Nasal cavity respiratory epithelium epithelial cell of viscerocranial mucosa (primary cell): ENCODE measurements around the gene NXPE4. TPM values are rescaled to one million over a fixed set of nuclear protein-coding genes. Genes with fewer than 3 reads are reported as not detected.

Experiments
- total RNA-seq: library from RNA; depleted of rRNA; stranded (reverse); fragments of >200 nt; gene quantifications from 2 replicates; pipeline ENCODE4 v1.2.3, GENCODE V29; 2014

Gene NXPE4
- not detected in 2 replicates for total RNA-seq

GRCh38 chr11:114595571-114595970 lies at the start of gene NXPE4:
Gene NXPE4 (minus strand): TSS chr11:114595786. CDS start chr11:114594759, 1,027 bp downstream.

GRCh38 chr11:114559425-114560310 lies 35.9 kb downstream of the NXPE4 start, which contains the start of gene NXPE1:
Gene NXPE1 (minus strand): TSS chr11:114559881. CDS start chr11:114551201, 8,680 bp downstream.

Other genes with a start within 250 kb of the NXPE4 start
- gene C11orf71, start 195.3 kb downstream of the NXPE4 start, total RNA-seq: 1.6 and 3.1 TPM in 2 replicates
- 47.8 and 59.6 TPM in 2 replicates for gene RBM7, start 195.1 kb downstream of the NXPE4 start, total RNA-seq
- 112 and 124 TPM in 2 replicates for gene REXO2, start 156.3 kb downstream of the NXPE4 start, total RNA-seq
- not detected in 2 replicates for gene NXPE1, start 35.9 kb downstream of the NXPE4 start, total RNA-seq
- gene NXPE2, start 82.7 kb upstream of the NXPE4 start, total RNA-seq: 0.07 TPM in 1 of 2 replicates, not detected in the other